WTC11 (cell line): ENCODE results near the gene DLX1. TPM values are rescaled to one million over a fixed set of nuclear protein-coding genes. Genes with fewer than 3 reads are reported as not detected.
A peak's percentile ranks its signal among the peaks of the same experiment; 100 is the strongest.

Experiments
- ATAC-seq: fragments of 200-7000 bp; cut with Tn5 transposase; 2 replicates; pipeline ENCODE4 v1.10.0; 2021; ENCODE audit warnings: mild to moderate bottlenecking, moderate library complexity
- CTCF ChIA-PET: fragments of 300-600 bp; sonication (Branson Sonifier 250); formaldehyde crosslinking; loops from one replicate; lab custom pipeline; 2021; ENCODE audit warnings: antibody characterized with exemption; lab: Charles Lee
- POLR2A ChIA-PET: fragments of 350-600 bp; sonication (Branson Sonifier 250); formaldehyde crosslinking; loops from one replicate; lab custom pipeline; 2021; ENCODE audit warnings: antibody characterized with exemption; lab: Charles Lee
- DNase-seq: peaks from one replicate; pipeline ENCODE4 v3.0.0; 2021; ENCODE audit warnings: low spot score
- H3K27ac Mint-ChIP-seq: 2 replicates; pipeline ENCODE4 v1.8.0; 2021; ENCODE audit warnings: mixed read lengths
- H3K27me3 Mint-ChIP-seq: 2 replicates; pipeline ENCODE4 v1.8.0; 2021; ENCODE audit warnings: low read depth, mild to moderate bottlenecking, moderate library complexity, mixed read lengths
- H3K36me3 Mint-ChIP-seq: 2 replicates; pipeline ENCODE4 v1.8.0; 2021; ENCODE audit warnings: mixed read lengths
- H3K4me1 Mint-ChIP-seq: 2 replicates; pipeline ENCODE4 v1.8.0; 2022; ENCODE audit warnings: mixed read lengths
- H3K4me3 Mint-ChIP-seq: 2 replicates; pipeline ENCODE4 v1.8.0; 2021; ENCODE audit warnings: mild to moderate bottlenecking, moderate library complexity, mixed read lengths
- H3K9me3 Mint-ChIP-seq: 2 replicates; pipeline ENCODE4 v1.8.0; 2021; ENCODE audit warnings: mixed read lengths
- CREB1 ChIP-seq: sonication (generic); formaldehyde crosslinking; IDR thresholded peaks from 2 replicates; pipeline ENCODE4 v1.8.0; 2023; ENCODE audit warnings: mild to moderate bottlenecking, missing genetic modification reagents
- CREM ChIP-seq: sonication (generic); formaldehyde crosslinking; IDR thresholded peaks from 2 replicates; pipeline ENCODE4 v1.8.1; 2022; ENCODE audit warnings: mild to moderate bottlenecking, missing genetic modification reagents, moderate library complexity
- EMX1 ChIP-seq: fragments of 250-450 bp; sonication (Bioruptor Pico); IDR thresholded peaks from 2 replicates; pipeline ENCODE4 v1.8.0; 2021; ENCODE audit warnings: mild to moderate bottlenecking
- IRF2 ChIP-seq: sonication (generic); formaldehyde crosslinking; IDR thresholded peaks from 2 replicates; pipeline ENCODE4 v1.8.0; 2022; ENCODE audit warnings: low read depth, missing genetic modification reagents, borderline replicate concordance
- NFATC4 ChIP-seq: fragments of 250-450 bp; sonication (Bioruptor Pico); IDR thresholded peaks from 2 replicates; pipeline ENCODE4 v1.9.0; 2021; ENCODE audit warnings: mild to moderate bottlenecking
- NFE2L1 ChIP-seq: sonication (generic); formaldehyde crosslinking; IDR thresholded peaks from 2 replicates; pipeline ENCODE4 v1.8.1; 2023; ENCODE audit warnings: missing genetic modification reagents
- NR2C2 ChIP-seq: sonication (generic); formaldehyde crosslinking; IDR thresholded peaks from 2 replicates; pipeline ENCODE4 v1.8.0; 2022; ENCODE audit warnings: mild to moderate bottlenecking, missing genetic modification reagents
- ZNF121 ChIP-seq: sonication (generic); formaldehyde crosslinking; IDR thresholded peaks from 2 replicates; pipeline ENCODE4 v1.8.0; 2023; ENCODE audit warnings: missing genetic modification reagents
- ZNF423 ChIP-seq: fragments of 250-450 bp; sonication (Bioruptor Pico); IDR thresholded peaks from 2 replicates; pipeline ENCODE4 v2.1.2; 2022; ENCODE audit warnings: mild to moderate bottlenecking, moderate library complexity
- total RNA-seq: library from RNA; stranded (reverse); gene quantifications from 3 replicates; pipeline ENCODE4 v1.2.3, GENCODE V29; 2021
- TF ChIP-seq, protein P1 (sequence below): sonication (generic); formaldehyde crosslinking; IDR thresholded peaks from 2 replicates; pipeline ENCODE4 v1.8.1; 2023; ENCODE audit warnings: mild to moderate bottlenecking, missing genetic modification reagents
- TF ChIP-seq, protein P2 (sequence below): sonication (generic); formaldehyde crosslinking; IDR thresholded peaks from 2 replicates; pipeline ENCODE4 v1.8.1; 2022; ENCODE audit warnings: low read depth, missing genetic modification reagents, borderline replicate concordance
- TF ChIP-seq, protein P3 (sequence below): sonication (generic); formaldehyde crosslinking; IDR thresholded peaks from 2 replicates; pipeline ENCODE4 v1.8.1; 2023; ENCODE audit warnings: mild to moderate bottlenecking, missing genetic modification reagents, borderline replicate concordance
- TF ChIP-seq, protein P4 (sequence below): sonication (generic); formaldehyde crosslinking; IDR thresholded peaks from 2 replicates; pipeline ENCODE4 v1.8.1; 2023; ENCODE audit warnings: mild to moderate bottlenecking, missing genetic modification reagents, moderate library complexity
- TF ChIP-seq, protein P5 (sequence below): sonication (generic); formaldehyde crosslinking; IDR thresholded peaks from 2 replicates; pipeline ENCODE4 v1.8.0; 2022; ENCODE audit warnings: mild to moderate bottlenecking, missing genetic modification reagents

Gene DLX1
- total RNA-seq, 1 experiment from 2014 or later = not detected

DNA sequence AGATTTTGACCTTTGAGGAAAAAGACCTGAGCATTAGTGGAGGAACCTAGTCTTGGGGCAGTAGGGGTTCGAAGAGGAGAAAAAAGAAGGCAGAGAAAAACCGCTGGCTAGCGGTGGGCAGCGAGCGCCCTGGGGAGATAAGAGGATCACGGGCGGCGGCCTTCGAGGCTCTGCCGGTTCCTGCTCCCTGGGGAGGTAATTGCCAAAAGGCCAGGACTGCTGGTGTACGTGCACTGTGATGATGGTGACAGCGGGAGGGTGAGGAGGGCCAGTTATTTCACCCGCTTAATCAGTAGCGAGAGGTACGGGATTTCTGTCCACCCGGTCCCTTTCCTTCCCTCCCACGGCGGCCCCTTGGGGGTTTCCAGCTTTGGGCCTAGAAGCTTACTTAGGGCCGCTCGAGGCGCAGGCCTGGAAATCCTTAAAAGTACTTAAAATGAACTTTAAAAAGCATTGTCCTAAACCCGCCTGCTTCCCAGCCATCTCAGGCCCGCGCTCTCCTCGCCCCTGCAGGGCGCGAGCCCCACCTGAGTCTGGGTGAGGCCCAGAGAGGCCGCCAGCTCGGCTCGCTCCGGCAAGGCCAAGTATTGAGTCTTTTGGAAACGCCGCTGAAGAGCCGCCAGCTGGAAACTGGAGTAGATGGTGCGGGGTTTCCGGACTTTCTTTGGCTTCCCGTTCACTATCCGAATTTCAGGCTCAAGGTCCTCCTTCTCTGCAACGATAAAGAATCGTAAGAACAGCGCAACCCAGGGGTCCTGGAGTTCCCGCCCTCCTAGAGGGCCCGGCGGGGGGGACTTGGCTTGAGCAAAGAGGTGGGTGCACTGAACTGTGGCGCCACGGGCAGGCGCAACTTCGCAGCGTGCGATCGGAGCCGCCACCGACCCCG lies 15.9 kb downstream of the DLX1 start:
- Mint-ChIP-seq H3K9me3 (no peaks in the 10 kb centered on the region), H3K27me3 (peaks cover 99% of the 10 kb centered on the region), H3K4me3 (peak overlapping the region; percentile 72), H3K36me3 (no peaks in the 10 kb centered on the region), H3K27ac (no peak overlapping the region)
- CTCF ChIA-PET = interaction anchor here (0.6 to 7.1 kb wide), 9 partner anchors 8 to 398 kb away, joined by 3 to 123 read pairs (median 7); partner anchors contain the start of gene DLX1
- DNase-seq = no peak
- no peak for ATAC-seq
- no peak for TF ChIP-seq EMX1
- TF ChIP-seq, protein P1, sequence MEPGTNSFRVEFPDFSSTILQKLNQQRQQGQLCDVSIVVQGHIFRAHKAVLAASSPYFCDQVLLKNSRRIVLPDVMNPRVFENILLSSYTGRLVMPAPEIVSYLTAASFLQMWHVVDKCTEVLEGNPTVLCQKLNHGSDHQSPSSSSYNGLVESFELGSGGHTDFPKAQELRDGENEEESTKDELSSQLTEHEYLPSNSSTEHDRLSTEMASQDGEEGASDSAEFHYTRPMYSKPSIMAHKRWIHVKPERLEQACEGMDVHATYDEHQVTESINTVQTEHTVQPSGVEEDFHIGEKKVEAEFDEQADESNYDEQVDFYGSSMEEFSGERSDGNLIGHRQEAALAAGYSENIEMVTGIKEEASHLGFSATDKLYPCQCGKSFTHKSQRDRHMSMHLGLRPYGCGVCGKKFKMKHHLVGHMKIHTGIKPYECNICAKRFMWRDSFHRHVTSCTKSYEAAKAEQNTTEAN (CRISPR knock-in tag) = no peak
- TF ChIP-seq ZNF423 (CRISPR knock-in tag) = peak; percentile 37; the same call in 1 of the 2 replicates
- TF ChIP-seq, protein P2, sequence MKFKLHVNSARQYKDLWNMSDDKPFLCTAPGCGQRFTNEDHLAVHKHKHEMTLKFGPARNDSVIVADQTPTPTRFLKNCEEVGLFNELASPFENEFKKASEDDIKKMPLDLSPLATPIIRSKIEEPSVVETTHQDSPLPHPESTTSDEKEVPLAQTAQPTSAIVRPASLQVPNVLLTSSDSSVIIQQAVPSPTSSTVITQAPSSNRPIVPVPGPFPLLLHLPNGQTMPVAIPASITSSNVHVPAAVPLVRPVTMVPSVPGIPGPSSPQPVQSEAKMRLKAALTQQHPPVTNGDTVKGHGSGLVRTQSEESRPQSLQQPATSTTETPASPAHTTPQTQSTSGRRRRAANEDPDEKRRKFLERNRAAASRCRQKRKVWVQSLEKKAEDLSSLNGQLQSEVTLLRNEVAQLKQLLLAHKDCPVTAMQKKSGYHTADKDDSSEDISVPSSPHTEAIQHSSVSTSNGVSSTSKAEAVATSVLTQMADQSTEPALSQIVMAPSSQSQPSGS (CRISPR knock-in tag) = no peak
- TF ChIP-seq, all 79 proteins: peak for 1
- H3K4me1 Mint-ChIP-seq = peaks cover 47% of the 10 kb centered on the region
- POLR2A ChIA-PET = interaction anchor here (0.6 to 1.7 kb wide), 4 partner anchors 11 to 180 kb away, joined by 3 to 5 read pairs (median 4); partner anchors contain the start of gene DLX1

DNA sequence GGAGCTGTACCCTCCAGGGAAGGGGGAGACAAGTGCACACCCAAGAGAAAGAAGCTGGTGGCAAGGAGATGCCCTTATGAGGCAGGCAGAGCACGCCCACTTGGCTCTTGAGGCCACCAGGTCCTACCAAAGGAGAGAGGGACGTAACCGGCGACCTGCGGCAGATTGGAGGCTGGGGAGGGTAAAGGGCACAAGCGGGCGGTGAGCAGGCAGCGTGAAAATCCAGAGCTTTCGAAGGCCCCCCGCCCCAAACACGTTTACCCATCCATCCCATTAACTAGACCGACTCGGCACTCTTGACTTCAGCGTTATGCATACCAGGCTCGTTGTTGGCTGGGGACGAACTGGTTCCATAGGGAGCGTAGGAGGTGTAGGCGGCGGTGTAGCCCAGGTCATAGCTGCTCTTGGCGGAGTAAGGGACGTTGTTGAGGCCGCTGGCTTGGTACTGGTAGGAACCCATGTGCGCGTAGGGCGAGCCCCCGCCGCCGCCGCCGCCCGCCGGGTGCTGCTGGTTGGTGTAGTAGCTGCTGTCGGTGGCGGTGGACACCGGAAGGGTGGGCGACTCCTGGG lies 16.6 kb downstream of the DLX1 start:
- CTCF ChIA-PET = interaction anchor here (0.6 to 7.1 kb wide), 13 partner anchors 9 to 400 kb away, joined by 3 to 123 read pairs (median 5); partner anchors contain the start of gene DLX1
- POLR2A ChIA-PET = interaction anchor here (0.6 to 1.7 kb wide), 4 partner anchors 11 to 183 kb away, joined by 3 to 5 read pairs (median 4); partner anchors contain the start of gene DLX1
- H3K27ac Mint-ChIP-seq = no peak overlapping the region
- peaks cover 99% of the 10 kb centered on the region for H3K27me3 Mint-ChIP-seq
- no peaks in the 10 kb centered on the region for H3K36me3 Mint-ChIP-seq
- peak; percentile 3 for ATAC-seq
- peak overlapping the region; percentile 72 for H3K4me3 Mint-ChIP-seq
- DNase-seq = peak; percentile 41
- TF ChIP-seq, protein P3, sequence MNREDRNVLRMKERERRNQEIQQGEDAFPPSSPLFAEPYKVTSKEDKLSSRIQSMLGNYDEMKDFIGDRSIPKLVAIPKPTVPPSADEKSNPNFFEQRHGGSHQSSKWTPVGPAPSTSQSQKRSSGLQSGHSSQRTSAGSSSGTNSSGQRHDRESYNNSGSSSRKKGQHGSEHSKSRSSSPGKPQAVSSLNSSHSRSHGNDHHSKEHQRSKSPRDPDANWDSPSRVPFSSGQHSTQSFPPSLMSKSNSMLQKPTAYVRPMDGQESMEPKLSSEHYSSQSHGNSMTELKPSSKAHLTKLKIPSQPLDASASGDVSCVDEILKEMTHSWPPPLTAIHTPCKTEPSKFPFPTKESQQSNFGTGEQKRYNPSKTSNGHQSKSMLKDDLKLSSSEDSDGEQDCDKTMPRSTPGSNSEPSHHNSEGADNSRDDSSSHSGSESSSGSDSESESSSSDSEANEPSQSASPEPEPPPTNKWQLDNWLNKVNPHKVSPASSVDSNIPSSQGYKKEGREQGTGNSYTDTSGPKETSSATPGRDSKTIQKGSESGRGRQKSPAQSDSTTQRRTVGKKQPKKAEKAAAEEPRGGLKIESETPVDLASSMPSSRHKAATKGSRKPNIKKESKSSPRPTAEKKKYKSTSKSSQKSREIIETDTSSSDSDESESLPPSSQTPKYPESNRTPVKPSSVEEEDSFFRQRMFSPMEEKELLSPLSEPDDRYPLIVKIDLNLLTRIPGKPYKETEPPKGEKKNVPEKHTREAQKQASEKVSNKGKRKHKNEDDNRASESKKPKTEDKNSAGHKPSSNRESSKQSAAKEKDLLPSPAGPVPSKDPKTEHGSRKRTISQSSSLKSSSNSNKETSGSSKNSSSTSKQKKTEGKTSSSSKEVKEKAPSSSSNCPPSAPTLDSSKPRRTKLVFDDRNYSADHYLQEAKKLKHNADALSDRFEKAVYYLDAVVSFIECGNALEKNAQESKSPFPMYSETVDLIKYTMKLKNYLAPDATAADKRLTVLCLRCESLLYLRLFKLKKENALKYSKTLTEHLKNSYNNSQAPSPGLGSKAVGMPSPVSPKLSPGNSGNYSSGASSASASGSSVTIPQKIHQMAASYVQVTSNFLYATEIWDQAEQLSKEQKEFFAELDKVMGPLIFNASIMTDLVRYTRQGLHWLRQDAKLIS = no peak
- TF ChIP-seq NFE2L1 (CRISPR knock-in tag) (no peak), CREM (CRISPR knock-in tag) (no peak)
- TF ChIP-seq, protein P1 (CRISPR knock-in tag) = no peak
- TF ChIP-seq, all 79 proteins: peak for 0
- H3K4me1 Mint-ChIP-seq = peaks cover 42% of the 10 kb centered on the region
- H3K9me3 Mint-ChIP-seq = no peaks in the 10 kb centered on the region

DNA sequence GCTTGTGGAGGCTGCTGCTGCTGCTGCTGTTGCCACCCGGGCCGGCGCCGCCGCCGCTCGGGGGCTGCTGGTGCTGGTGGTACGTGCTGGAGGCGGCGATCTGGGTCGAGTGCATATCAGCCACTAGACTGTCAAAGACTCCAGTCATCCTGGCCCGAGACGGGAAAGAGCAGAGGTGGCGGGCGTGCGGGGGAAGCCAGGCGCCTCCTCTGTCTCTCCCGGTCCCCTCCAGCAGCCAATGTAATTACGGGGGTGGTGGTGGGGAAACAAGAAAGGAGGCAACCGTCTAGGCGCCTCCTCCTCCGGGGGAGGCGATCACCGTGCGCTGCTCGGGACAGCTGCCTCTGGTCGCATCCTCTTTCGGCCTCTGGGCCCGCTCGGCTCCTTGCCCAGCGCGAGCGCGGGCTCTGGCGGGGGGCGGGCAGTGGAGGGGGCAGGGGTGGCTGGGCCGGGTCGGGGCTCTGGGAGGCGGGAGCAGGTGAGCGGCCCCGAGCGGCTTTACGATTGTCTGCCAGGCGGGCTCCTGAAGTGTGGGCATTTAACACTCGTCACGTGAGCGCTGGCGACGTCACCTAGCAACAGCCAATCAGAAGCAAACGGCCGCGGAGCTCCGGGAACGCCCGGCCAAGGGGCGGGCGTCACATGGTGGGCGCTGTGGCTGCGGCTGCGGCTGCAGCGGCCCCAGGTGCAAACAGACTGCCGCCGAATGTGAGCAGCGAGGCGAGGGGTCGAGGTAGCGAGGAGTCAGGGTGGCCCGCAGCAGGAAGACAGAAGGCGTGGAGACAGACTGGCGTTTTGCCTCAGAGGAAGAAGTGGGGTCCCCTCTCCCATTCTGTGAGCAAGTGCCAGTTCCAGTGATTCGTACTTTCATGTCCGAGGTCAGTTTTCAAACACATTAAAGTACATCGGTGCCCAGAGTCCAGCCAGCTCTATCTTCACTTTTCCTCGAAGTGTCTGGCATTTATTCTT lies 17.4 kb downstream of the DLX1 start, which contains the start of gene DLX2:
TSS of gene DLX2 (minus strand) at position 510 of the 969 bp plus-strand sequence. CDS start at position 148, 362 bp downstream.
- Mint-ChIP-seq H3K9me3 (no peaks in the 10 kb centered on the region), H3K4me1 (peaks cover 39% of the 10 kb centered on the region), H3K27me3 (peaks cover 99% of the 10 kb centered on the region), H3K4me3 (peak within 1 kb of the TSS; percentile 72), H3K36me3 (no peaks in the 10 kb centered on the region), H3K27ac (no peak within 1 kb of the TSS)
- POLR2A ChIA-PET = interaction anchor here (0.6 to 1.7 kb wide), 5 partner anchors 16 to 220 kb away, joined by 3 to 5 read pairs (median 3); partner anchors contain the start of gene DLX1
- peak; percentile 95 for DNase-seq
- peak; percentile 54 for ATAC-seq
- CTCF ChIA-PET = interaction anchor here (0.8 to 7.1 kb wide), 14 partner anchors 10 to 401 kb away, joined by 3 to 123 read pairs (median 5); partner anchors contain the start of gene DLX1
- TF ChIP-seq NFATC4 (no peak), CREB1 (CRISPR knock-in tag) (peak; percentile 56; the same call in 1 of the 2 replicates), IRF2 (CRISPR knock-in tag) (no peak), ZNF121 (CRISPR knock-in tag) (0 out of 2 replicates have a peak, but pooled peaks have one; percentile 26), NFE2L1 (CRISPR knock-in tag) (peak; percentile 70; the same call in 1 of the 2 replicates), CREM (CRISPR knock-in tag) (peak; percentile 43; the same call in 1 of the 2 replicates), NR2C2 (0 out of 2 replicates have a peak, but pooled peaks have one; percentile 29)
- TF ChIP-seq, protein P4, sequence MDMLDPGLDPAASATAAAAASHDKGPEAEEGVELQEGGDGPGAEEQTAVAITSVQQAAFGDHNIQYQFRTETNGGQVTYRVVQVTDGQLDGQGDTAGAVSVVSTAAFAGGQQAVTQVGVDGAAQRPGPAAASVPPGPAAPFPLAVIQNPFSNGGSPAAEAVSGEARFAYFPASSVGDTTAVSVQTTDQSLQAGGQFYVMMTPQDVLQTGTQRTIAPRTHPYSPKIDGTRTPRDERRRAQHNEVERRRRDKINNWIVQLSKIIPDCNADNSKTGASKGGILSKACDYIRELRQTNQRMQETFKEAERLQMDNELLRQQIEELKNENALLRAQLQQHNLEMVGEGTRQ (CRISPR knock-in tag) = peak; percentile 95
- TF ChIP-seq, protein P5, sequence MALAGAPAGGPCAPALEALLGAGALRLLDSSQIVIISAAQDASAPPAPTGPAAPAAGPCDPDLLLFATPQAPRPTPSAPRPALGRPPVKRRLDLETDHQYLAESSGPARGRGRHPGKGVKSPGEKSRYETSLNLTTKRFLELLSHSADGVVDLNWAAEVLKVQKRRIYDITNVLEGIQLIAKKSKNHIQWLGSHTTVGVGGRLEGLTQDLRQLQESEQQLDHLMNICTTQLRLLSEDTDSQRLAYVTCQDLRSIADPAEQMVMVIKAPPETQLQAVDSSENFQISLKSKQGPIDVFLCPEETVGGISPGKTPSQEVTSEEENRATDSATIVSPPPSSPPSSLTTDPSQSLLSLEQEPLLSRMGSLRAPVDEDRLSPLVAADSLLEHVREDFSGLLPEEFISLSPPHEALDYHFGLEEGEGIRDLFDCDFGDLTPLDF = peak; percentile 81; the same call in 1 of the 2 replicates
